Mucosa of stomach (tissue), 1 donor: Measurements from ENCODE around the gene AIDA.
A peak's percentile ranks its signal among the peaks of the same experiment; 100 is the strongest.

Experiments used
- H3K27me3 ChIP-seq: one replicate; pipeline ENCODE4 v1.7.0; 2013; ENCODE audit warnings: mild to moderate bottlenecking, low read length; ENCODE audit not compliant: control insufficient read depth, insufficient read depth
- H3K36me3 ChIP-seq: one replicate; pipeline ENCODE4 v1.7.0; 2013; ENCODE audit warnings: low read length; ENCODE audit not compliant: control insufficient read depth, insufficient read depth
- H3K4me1 ChIP-seq: one replicate; pipeline ENCODE4 v1.7.0; 2013; ENCODE audit warnings: mild to moderate bottlenecking, low read length; ENCODE audit not compliant: control insufficient read depth, insufficient read depth
- H3K4me3 ChIP-seq: one replicate; pipeline ENCODE4 v1.7.0; 2013; ENCODE audit warnings: low read length
- H3K9ac ChIP-seq: one replicate; pipeline ENCODE4 v1.7.0; 2013; ENCODE audit warnings: mild to moderate bottlenecking, low read length, moderate library complexity
- H3K9me3 ChIP-seq: one replicate; pipeline ENCODE4 v1.7.0; 2013; ENCODE audit warnings: mild to moderate bottlenecking, low read length, moderate library complexity; ENCODE audit not compliant: control insufficient read depth
- donor health status: Pancreatic carcinoma.

The AIDA gene

GRCh38 chr1:222632749-222633148 lies 79.5 kb downstream of the AIDA start:
- H3K27me3 ChIP-seq = no peaks in the 10 kb centered on the region
- no peak overlapping the region for H3K4me3 ChIP-seq
- no peaks in the 10 kb centered on the region for H3K9me3 ChIP-seq
- H3K36me3 ChIP-seq = peaks cover 20% of the 10 kb centered on the region
- no peak overlapping the region for H3K9ac ChIP-seq
- no peaks in the 10 kb centered on the region for H3K4me1 ChIP-seq

- Histone ChIP-seq H3K4me1 (no peaks in the 10 kb centered on the region), H3K36me3 (peaks cover 18% of the 10 kb centered on the region), H3K9ac (no peak overlapping the region), H3K27me3 (no peaks in the 10 kb centered on the region), H3K9me3 (no peaks in the 10 kb centered on the region), H3K4me3 (no peak overlapping the region)
Observed at GRCh38 chr1:222631611-222632208, 80.6 kb downstream of the AIDA start.

GRCh38 chr1:222629921-222630535 lies 82.3 kb downstream of the AIDA start:
- Histone ChIP-seq H3K4me3 (no peak overlapping the region), H3K9me3 (no peaks in the 10 kb centered on the region), H3K4me1 (no peaks in the 10 kb centered on the region), H3K27me3 (no peaks in the 10 kb centered on the region), H3K9ac (no peak overlapping the region), H3K36me3 (peaks cover 21% of the 10 kb centered on the region)

GRCh38 chr1:222627232-222627631 lies 85.1 kb downstream of the AIDA start:
- Histone ChIP-seq H3K4me3 (no peak overlapping the region), H3K36me3 (peaks cover 21% of the 10 kb centered on the region), H3K4me1 (peaks cover 10% of the 10 kb centered on the region), H3K27me3 (no peaks in the 10 kb centered on the region), H3K9me3 (no peaks in the 10 kb centered on the region), H3K9ac (no peak overlapping the region)

DNA sequence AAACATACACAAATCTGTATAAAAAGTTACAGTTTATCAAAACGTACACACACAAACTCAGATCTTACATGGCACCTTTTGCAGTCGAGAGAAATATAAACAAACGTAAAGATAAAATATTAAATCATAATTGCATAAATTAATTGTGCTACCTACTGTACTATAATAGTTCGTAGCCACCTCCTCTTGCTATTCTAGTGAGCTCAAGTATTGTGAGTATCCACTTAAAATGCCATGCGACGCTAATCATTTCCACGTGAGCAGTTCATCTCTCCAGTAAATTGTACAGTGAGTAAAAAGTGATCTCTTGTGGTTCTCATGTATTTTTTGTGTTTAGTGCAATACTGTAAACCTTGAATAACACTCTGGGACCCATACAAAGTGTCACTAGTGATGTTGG lies 88.1 kb downstream of the AIDA start:
- H3K36me3 ChIP-seq = peaks cover 20% of the 10 kb centered on the region
- no peaks in the 10 kb centered on the region for H3K27me3 ChIP-seq
- no peaks in the 10 kb centered on the region for H3K9me3 ChIP-seq
- H3K9ac ChIP-seq = no peak overlapping the region
- H3K4me3 ChIP-seq = no peak overlapping the region
- H3K4me1 ChIP-seq = peaks cover 18% of the 10 kb centered on the region

GRCh38 chr1:222623458-222623857 lies 88.8 kb downstream of the AIDA start:
- no peak overlapping the region for H3K4me3 ChIP-seq
- peaks cover 12% of the 10 kb centered on the region for H3K36me3 ChIP-seq
- H3K9me3 ChIP-seq = no peaks in the 10 kb centered on the region
- no peaks in the 10 kb centered on the region for H3K27me3 ChIP-seq
- peaks cover 18% of the 10 kb centered on the region for H3K4me1 ChIP-seq
- H3K9ac ChIP-seq = no peak overlapping the region

DNA sequence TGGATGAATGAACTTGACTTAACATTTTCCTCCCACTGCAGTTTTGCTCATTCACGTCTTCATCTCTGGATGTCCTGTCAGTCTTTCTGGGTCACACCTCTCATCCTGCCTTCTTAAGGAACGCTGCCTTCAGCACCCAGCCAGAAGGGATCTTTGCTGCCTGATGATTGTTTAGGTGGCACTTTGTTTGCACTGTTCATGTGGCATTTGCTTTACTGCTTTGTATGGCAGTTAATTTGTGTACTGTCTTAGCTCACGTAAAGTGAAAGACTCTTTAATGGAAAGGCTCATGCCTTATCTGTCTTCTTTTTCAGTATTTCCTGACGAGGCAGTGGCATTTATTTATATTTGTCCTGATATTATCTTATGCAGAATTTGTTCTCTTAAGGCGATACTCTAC lies 89.5 kb downstream of the AIDA start:
- Histone ChIP-seq H3K9ac (no peak overlapping the region), H3K9me3 (no peaks in the 10 kb centered on the region), H3K4me3 (no peak overlapping the region), H3K36me3 (peaks cover 8% of the 10 kb centered on the region), H3K4me1 (peaks cover 18% of the 10 kb centered on the region), H3K27me3 (no peaks in the 10 kb centered on the region)

DNA sequence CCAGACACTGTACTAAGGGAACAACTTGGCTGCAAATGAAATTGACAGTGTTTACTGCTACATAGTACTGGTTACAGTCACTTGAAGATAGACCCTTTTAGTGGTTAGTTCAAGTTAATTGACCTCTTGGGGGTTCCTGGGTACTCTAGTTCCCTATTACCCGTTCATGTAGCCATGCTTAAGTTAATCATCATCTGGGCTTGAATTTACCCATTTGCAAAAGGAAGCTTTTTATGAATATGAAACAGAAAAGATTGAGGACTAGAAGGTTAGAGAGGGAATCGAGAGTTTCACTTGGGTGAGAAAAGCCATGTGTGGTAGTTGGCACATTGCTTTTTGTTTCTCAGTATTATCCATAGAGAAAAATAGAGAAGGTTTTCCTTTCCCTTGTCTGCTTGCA lies 91.7 kb downstream of the AIDA start:
- Histone ChIP-seq H3K27me3 (no peaks in the 10 kb centered on the region), H3K36me3 (peaks cover 3% of the 10 kb centered on the region), H3K4me3 (no peak overlapping the region), H3K9me3 (no peaks in the 10 kb centered on the region), H3K4me1 (peaks cover 30% of the 10 kb centered on the region), H3K9ac (peak overlapping the region; percentile 7)

DNA sequence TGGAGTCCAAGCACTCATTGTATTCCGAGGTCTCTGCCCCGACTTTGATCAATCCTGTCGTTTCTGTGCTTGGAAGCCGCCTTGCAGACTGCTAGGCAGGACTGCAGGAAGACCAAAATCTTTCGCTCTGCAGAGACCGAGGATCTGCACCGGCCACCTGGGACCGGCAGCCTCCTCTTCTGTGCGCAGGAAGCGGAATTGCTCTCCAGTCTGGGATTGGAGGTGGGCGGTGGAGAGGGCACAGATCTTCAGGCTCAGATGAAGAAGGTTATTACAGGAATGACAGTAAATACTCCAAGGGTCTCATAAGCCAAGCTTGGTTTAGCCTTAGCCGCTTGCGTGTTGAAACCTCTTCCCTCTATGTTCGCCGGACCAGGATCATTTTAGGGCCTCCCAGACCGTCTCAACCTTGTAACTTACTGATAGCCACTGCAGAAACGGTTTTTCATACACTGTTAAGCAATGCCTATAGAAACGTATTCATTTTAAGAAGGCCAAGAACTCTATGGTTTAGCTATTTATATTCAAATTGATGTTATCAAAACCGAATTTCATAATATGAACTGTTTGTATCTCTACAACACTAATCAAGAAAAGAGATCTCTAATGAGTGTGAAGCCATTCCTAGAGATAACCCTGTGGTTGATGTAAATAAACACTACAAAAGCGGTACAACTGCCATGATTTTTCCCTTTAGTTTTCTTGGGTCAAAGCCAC lies 93.3 kb downstream of the AIDA start:
- peaks cover 3% of the 10 kb centered on the region for H3K36me3 ChIP-seq
- H3K4me3 ChIP-seq = peak overlapping the region; percentile 28
- H3K9ac ChIP-seq = peak overlapping the region; percentile 74
- H3K9me3 ChIP-seq = no peaks in the 10 kb centered on the region
- H3K27me3 ChIP-seq = no peaks in the 10 kb centered on the region
- H3K4me1 ChIP-seq = peaks cover 31% of the 10 kb centered on the region
